ENCODE measurements around the gene CELA3A.
"Not testable (repeated sequence)": the region's sequence is repeated elsewhere in the genome, so short reads cannot be mapped to it uniquely, and the experiment has no call there.

CELA3A gene, protein sequence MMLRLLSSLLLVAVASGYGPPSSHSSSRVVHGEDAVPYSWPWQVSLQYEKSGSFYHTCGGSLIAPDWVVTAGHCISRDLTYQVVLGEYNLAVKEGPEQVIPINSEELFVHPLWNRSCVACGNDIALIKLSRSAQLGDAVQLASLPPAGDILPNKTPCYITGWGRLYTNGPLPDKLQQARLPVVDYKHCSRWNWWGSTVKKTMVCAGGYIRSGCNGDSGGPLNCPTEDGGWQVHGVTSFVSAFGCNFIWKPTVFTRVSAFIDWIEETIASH
- total RNA-seq: 0 reads per million in 2 experiments

DNA sequence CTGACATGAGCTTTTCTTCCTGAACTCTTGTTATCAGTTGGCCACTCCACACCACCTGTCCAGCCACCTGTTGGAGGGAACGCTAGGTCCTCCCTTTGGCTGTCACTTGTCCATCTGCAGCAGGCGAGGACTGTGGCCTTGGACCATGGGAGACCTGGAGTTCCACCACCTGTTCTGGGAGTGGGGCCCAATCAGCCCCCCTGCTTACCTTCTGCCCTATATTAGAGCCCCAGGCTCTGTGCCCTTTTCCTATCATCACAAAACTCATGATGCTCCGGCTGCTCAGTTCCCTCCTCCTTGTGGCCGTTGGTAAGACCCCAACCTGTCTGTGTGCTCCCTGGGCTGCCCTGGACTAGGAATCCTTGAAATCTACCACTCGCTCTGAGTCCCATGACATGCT lies at the start of gene CELA3A:
TSS of gene CELA3A (plus strand) at position 249 of the 400 bp plus-strand sequence. CDS start at position 267, 18 bp downstream.
- no peak for DNase-seq (ENCODE audit: low read depth)

DNA sequence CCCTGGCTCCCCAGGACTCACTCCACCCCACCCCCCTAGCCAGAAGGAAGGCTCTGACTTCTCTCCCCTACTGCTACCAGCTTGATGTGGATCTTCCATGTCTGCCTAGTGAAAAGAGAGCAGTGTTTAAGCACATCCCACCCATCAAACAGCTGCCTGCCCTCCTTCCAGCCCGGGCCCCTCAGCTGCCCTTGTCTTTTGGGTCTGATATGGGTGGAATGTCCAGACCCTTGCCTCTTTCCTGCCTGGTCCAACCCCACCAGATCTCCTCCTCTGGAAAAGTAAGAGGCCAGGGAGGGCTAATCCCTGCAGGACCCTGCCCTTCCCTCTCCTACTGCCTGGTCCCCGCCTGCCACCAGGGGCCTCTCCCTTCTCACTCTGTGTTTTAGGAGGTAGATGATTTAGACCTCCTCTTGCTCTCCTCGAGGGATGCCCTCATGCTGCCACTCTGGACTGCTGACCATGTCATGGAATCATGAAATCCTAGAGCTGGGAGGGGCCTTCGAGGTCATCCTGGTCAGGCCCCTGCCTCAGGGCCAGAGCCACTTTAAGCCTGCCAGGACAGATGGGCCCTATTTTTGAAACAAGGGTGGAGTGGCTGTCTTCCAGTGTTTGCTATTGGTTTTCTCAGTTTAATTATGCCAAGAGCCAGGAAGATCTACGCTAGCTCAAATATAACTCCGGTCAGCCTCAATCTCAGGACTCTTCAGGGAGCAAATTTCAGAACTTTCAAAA lies 48.5 kb upstream of the CELA3A start:
- no peak for DNase-seq (ENCODE audit: low read depth)

DNA sequence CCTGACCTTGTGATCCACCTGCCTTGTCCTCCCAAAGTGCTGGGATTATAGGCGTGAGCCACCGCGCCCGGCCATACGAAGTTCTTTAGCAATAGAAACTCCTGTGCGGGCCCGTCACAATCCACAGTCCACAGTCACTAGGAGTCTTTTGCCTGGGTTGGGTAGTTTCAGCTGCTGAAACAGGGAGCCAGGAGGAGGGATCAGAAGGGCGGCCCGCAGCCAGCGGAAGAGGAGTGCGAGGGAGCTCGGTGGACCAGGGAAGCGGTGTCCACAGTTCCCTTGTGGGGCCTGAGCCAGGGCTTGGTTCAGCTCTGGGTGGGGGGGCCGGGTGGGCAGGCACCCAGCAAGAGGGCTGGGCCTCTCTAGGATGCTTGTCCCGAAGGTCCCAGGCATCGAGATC lies 46.4 kb upstream of the CELA3A start:
- DNase-seq (ENCODE audit: low read depth): no peak

DNA sequence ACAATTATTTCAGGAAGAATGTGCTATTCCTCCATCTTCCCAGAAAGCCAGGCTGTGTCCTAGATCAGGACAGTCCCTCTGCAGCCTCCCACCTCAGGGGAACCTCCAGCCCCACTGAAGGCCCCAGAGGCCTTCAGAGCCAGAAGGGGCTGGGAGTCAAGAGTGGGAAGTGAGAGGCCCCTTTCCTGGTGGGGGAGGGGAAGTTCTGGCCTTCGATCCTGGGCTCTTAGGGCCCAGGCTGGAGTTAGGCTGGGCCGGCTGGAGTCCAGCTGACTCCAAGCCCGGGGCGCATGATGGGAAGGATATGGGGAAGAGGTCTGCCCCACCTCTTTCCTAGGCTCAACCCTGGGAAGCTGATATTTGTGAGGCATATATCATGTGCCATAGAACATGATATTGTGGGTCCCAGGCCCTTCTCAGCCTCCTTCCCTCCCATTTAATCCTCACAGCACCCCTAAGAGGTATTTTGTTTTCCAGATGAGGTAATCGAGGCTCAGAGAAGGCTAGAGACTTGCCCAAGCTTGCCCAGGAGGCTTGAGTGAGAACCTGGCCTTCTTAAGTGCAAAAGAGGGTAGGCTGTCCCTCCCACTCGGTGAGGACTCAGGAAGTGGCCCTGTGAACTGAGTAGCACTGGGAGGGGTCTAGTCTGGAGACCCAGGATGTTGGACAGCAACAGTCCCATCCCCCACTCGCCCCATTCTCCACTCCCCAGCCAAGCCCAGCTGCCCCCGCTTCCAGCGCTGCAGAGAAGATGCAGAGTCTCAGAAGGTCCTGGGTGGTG lies 45.8 kb upstream of the CELA3A start:
- no peak for DNase-seq (ENCODE audit: low read depth)

DNA sequence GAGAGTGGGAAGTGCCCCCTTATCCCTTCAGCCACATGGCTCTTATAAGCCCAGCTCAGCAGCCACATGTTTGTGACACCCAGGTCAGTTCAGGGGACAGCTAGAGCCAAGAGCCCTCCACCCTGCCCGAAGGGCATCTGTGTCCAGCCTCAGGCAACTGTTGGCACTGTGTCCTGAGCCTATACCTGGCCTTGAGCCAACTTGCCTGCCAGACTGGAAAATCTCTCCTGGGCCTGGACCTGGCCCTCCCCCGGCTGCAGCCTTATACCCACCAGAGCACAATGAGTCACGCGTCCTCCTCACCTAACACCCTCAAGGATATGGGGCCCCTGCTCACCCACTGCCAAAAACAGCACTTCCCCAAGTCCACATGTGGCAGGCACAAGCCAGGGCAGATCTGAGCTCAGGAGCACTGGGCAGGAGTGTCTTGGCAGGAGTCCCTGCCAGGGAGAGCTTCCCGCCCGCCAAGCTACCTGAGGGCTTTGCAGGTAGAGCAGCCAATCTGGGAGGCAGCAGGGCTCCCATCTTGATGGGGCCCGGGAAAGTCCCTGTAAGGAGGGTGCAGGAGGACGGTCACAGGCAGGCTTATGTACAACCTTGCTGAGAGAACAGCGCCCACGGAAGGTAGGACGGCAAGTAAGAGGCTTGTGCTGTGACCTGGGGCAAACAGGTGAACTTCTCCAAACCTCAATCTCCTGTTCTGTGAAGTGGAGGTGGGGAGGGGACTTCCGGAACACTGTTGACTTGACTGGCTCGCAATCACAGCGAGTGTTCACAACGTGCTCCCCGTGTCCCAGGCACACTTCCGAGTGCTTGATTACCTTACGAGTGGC lies 44.5 kb upstream of the CELA3A start:
- peak; percentile 48 for DNase-seq (ENCODE audit: low read depth)

DNA sequence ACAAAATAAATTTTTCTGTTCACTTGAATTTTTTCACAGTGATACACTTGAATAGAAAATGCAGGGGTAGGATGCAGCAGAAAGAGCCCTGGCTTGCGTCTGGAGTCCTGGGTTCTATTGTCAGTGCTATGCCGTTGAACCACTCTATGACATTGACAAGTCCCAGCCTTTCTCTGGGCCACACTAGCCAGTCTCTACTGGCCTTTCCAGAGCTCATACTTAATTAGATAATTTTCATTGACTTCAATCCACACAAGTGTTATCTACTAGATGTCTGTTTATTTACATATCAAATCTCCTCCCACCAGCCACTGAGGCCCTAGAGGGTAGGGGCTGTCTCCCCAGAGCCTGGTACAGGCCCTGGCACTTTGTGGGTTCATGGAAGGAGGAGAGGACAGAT lies 40.1 kb upstream of the CELA3A start:
- no peak for DNase-seq (ENCODE audit: low read depth)

DNA sequence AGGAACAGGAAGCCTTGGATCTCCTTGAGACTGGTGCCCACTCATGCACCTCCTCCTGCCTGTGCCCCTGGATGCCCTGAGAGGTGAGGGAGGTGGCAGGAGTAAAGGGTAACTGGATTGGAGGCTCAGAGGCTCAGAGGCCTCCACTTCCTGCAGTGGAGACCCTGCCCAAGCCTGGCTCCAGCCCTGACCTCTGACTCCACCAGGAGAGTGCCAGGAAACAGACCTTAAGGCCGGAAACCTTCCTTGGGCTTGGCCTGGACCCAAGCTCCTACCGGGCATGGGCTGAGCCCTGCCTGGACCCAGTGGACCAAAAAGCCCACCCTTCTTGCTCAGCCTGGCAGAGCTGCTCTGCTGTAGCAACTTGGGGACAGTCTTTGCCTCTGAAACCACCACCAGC lies 39.7 kb upstream of the CELA3A start:
- DNase-seq (ENCODE audit: low read depth): no peak

DNA sequence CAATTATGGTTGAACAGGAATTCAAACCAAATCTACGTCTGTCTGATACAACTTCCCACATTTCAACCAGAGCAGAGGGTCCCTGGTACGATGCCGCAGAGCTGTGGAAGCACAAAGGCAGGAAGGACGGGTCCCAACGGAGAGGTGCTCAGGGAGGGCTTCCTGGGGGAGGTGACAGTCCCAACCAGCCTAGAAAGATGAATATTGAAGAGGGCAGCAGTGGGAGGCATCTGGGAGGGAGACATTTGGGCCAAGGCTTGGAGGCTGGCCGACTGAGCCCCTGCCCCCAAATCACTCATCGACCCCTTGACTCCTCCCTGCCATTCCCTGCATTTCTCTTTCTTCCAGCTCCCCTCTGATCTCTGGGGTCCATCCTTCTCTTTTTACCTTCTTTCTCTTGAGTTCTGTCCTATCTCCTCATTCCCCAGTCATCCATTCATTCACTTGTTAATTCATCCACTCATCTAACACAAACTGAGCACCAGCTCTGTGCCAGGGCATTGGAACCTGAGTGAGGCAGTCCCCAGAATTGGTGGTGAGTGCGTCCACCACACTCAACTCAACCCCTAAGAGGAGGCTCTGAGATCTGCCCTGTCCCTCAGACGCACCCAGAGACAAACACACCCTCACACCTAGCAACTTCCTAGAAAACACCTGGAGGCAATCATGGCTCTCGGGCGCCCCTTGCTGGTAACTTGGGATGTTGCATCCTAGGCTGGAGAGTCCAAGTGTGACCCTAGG lies 37.8 kb upstream of the CELA3A start:
- peak; percentile 71 for DNase-seq (ENCODE audit: low read depth)

DNA sequence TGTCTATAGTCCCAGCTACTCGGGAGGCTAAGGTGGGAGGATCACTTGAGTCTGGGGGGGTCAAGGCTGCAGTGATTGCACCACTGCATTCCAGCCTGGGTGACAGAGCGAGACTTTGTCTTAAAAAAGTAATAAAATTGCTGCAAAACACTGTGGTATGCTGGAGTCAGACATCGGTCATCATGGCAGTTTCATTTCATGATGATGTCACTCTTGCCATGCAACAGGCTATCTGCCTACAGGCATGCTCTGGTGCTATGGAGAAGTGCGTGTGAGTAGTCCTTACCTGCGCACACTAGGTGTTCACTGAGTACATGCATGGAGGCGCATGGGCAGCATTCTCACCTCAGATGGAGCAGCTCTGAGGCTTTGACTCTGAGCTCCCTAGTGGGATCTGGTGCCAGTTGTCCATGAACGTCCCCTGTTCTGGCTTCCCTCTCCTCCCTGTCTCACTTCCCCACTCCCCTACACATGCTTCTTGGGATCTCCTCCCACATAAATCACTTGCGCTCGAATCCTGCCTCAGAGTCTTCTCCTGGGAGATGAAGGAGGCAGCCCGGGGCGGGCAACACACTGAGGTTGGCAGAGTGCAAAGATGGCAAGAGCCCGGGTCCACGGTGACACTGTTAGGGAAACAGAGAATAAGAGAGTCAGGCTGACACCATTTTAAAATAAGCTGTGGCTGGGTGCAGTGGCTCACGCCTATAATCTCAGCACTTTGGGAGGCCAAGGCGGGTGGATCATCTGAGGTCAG lies 35.0 kb upstream of the CELA3A start:
- no peak for DNase-seq (ENCODE audit: low read depth)

DNA sequence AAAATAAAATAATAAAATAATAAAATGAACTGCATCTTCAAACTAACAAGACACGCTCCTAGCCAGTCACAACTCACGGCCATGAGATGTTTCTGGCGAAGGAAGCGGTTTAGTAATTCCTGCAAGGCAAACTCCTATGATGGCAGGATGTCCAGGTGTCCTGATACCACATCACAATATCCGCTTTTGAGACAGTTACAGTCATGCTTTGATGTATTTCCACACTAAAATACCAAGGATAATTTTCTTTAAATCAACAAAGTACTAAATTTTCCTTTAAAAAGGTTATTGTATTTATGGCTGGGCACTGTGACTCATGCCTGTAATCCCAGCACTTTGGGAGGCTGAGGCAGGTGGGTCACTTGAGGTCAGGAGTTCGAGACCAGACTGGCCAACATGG lies 34.2 kb upstream of the CELA3A start:
- DNase-seq (ENCODE audit: low read depth): not testable (repeated sequence)

DNA sequence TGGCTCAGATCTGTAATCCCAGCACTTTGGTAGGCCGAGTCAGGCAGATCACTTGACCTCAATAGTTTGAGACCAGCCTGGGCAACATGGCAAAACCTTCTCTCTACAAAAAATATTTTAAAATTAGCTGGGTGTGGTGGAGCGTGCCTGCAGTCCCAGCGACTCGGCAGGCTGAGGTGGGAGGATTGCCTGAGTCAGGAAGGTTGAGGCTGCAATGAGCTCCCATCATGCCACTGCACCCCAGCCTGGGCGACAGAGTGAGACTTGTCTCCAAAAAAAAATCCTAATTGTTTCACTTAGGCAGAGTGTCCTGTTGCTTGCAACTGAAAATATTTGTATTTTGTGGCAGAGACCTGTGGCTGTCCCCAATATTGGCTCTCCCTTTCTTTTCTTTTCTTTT lies 32.4 kb upstream of the CELA3A start:
- not testable (repeated sequence) for DNase-seq (ENCODE audit: low read depth)

DNA sequence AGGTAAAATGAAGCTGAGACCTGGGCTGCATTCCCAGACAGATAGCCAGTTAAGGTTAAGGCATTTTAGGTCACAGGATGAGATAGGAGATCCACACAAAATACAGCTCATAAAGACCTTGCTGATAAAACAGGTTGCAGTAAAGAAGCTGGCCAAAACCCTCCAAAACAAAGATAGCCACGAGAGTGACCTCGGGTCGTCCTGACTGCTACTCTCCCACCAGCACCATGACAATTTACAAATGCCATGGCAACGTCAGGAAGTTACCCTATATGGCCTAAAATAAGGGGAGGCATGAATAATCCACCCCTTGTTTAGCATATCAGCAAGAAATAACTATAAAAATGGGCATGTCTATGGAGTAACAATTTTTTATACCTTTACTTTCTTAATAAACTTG lies 30.9 kb upstream of the CELA3A start:
- DNase-seq (ENCODE audit: low read depth): not testable (repeated sequence)

DNA sequence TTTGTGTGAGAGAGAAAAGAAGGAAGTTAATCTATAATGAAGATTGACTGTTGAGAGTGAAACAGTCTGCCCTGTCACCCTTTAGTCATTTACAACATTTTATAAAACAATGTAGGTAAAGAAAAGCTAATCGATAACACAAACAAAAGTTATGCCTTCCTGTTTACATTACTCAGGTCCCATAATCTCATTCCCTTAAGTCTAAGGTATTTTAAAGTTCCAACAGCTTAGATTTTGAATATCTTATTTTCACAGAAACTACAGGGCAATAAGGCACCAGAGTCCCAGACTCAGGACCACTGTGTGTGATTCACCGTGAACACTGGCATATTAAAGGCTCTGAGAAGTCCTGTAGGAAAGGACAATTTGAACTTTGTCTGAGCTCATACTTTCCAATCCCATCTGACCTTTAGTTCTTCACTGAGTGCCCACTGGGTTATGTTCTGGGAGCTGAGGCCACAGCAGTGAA lies 28.4 kb upstream of the CELA3A start:
- not testable (repeated sequence) for DNase-seq (ENCODE audit: low read depth)

DNA sequence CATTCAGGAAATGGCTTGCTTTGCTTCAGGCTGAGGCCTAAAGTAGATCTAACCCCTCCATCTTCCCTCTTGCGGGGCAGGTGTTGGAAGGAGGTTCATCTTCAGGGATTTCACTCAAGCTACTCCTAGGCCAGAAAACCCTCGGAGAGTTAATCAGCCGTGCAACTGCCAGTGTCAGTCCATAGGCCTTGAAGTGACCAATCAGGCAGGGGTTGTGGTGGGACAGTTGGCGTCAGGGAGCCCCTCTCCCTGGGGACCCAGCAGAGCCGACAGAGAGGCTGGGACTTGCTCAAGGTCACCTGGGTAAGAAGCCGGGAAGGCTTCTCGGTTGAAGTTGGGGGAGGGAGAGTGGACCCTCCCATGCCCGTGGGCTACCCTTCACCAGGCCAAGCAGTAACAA lies 27.5 kb upstream of the CELA3A start:
- DNase-seq (ENCODE audit: low read depth): not testable (repeated sequence)

DNA sequence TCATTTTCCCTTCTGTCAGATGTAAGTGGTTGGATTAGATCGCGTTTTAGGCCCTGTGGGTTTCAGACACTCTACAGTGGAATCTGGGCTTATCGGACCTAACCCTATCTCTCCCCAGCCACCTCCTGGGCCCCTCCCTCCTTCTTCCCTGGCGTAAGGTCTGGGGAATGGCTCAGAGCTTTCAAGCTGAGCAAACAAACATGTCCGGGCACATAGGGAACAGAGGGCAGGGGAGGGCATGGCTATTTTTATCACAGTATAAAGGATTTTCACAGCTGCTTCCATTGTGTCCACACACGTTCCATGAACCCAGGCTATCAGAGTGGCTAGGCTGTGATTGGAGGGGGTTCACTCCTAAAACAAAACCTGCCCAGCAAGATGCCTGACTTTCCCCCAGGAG lies 26.8 kb upstream of the CELA3A start:
- not testable (repeated sequence) for DNase-seq (ENCODE audit: low read depth)

DNA sequence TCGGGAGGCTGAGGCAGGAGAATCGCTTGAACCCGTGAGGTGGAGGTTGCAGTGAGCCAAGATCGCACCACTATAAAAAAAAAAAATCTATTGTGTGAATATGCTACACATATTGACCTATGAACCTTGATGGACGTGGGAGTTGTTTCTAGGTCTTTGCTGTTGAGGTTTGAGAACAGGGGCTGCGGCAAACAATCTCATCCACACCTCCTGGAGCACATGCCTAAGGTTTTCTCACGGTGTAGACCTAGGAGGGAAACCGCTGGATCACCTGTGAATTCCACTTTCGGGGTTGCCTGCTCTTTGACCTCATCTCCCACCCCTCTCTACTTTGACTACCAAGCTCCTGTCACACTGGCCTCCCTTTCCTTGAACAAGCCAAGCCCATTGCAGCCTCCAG lies 26.2 kb upstream of the CELA3A start:
- not testable (repeated sequence) for DNase-seq (ENCODE audit: low read depth)

DNA sequence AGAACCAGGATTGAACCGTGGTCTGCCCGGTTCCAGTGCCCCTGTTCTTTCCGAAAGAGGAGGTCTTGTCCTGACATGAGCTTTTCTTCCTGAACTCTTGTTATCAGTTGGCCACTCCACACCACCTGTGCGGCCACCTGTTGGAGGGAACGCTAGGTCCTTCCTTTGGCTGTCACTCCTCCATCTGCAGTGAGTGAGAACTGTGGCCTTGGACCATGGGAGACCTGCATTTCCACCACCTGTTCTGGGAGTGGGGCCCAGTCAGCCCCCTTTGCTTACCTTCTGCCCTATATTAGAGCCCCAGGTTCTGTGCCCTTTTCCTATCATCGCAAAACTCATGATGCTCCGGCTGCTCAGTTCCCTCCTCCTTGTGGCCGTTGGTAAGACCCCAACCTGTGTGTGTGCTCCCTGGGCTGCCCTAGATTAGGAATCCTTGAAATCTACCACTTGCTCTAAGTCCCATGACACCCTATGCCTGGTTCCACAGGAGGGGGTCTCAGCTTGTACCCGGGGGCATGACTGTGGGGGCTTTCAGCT lies 24.7 kb upstream of the CELA3A start, which contains the start of gene CELA3B:
TSS of gene CELA3B (plus strand) at position 320 of the 537 bp plus-strand sequence. CDS start at position 338, 18 bp downstream.
- not testable (repeated sequence) for DNase-seq (ENCODE audit: low read depth)

DNA sequence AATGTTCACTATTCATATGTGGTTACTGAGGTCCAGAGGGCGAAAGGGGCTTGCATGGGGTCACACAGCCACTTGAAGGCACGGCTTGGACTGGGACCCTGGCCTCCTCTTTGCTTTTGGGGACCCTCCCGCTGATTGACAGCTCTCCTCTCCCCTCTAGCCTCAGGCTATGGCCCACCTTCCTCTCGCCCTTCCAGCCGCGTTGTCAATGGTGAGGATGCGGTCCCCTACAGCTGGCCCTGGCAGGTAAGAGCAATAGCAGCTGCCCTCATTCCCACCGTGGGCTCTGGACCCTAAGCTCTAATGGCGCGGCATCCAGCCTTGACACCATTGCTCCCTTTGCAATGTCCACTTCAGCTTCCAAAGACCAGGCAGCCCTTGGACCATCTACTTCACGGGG lies 23.2 kb upstream of the CELA3A start:
- DNase-seq (ENCODE audit: low read depth): not testable (repeated sequence)

DNA sequence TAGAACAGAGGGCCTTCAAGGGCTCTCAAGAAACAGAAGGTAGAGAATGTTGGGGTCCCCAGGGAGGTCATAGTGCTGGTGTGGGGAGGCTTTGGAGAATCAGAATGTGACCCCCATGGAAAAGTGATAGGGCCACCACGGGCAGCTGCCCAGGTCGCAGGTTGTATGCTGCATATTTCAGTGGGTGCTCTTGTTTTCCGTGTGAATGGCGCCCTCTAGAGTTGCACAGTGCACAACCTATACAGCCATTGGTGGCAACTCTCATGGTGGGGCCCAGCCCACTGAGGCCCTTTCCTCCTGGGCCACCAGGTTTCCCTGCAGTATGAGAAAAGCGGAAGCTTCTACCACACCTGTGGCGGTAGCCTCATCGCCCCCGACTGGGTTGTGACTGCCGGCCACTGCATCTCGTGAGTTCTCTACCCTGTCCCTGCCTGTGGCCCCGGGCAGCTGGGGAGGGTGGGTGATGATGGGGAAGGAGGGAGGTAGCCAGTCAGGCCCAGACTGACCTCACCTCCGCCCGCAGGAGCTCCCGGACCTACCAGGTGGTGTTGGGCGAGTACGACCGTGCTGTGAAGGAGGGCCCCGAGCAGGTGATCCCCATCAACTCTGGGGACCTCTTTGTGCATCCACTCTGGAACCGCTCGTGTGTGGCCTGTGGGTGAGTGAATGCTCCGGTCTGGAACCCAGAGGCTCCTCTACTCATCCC lies 20.8 kb upstream of the CELA3A start:
- DNase-seq (ENCODE audit: low read depth): not testable (repeated sequence)
